PC-3 (cell line): ENCODE data around the gene CLDN9. TPM values are rescaled to one million over a fixed set of nuclear protein-coding genes. Genes with fewer than 3 reads are reported as not detected.

ENCODE experiments used
- ATAC-seq: fragments of 200-7000 bp; cut with Tn5 transposase; 2 replicates; pipeline ENCODE4 v1.9.1; 2020; ENCODE audit warnings: mild to moderate bottlenecking, moderate library complexity
- BruUV-seq: library from RNA; stranded (reverse); fragments of 400-500 nt; replicated peaks from 2 replicates; lab custom pipeline; 2021; lab: Mats Ljungman, UMichigan
- CTCF ChIA-PET: fragments of 300-600 bp; sonication (Branson Sonifier 250); formaldehyde crosslinking; loops from one replicate; lab custom pipeline; 2022; ENCODE audit warnings: antibody characterized with exemption; lab: Charles Lee
- POLR2A ChIA-PET: fragments of 300-600 bp; sonication (Branson Sonifier 250); formaldehyde crosslinking; loops from one replicate; lab custom pipeline; 2022; ENCODE audit warnings: antibody characterized with exemption; ENCODE audit not compliant: unreplicated experiment; lab: Charles Lee
- DNase-seq: peaks from one replicate; pipeline ENCODE4 v3.0.0-alpha.2; 2015
- H2AFZ ChIP-seq: fragments of 300-600 bp; sonication (generic); 2 replicates; pipeline ENCODE4 v1.6.0; 2016; ENCODE audit warnings: antibody characterized with exemption, low read length
- H3F3A ChIP-seq: fragments of 300-600 bp; sonication (generic); one replicate; pipeline ENCODE4 v1.6.0; 2017; ENCODE audit warnings: antibody characterized with exemption, low read length, control low read depth, mild to moderate bottlenecking; ENCODE audit not compliant: unreplicated experiment
- H3K27ac ChIP-seq: fragments of 300-600 bp; sonication (generic); 2 replicates; pipeline ENCODE4 v1.5.1; 2016; ENCODE audit warnings: mild to moderate bottlenecking, low read length
- H3K27me3 ChIP-seq: fragments of 300-600 bp; sonication (generic); 2 replicates; pipeline ENCODE4 v1.6.1; 2016; ENCODE audit warnings: low read length, mixed read lengths
- H3K36me3 ChIP-seq: fragments of 300-600 bp; sonication (generic); 2 replicates; pipeline ENCODE4 v1.6.1; 2016; ENCODE audit warnings: low read depth, mixed run types, low read length, mixed read lengths
- H3K4me1 ChIP-seq: fragments of 300-600 bp; sonication (generic); 2 replicates; pipeline ENCODE4 v1.5.1; 2016; ENCODE audit warnings: low read length; ENCODE audit not compliant: insufficient read depth
- H3K4me2 ChIP-seq: fragments of 300-600 bp; sonication (generic); 2 replicates; pipeline ENCODE4 v1.6.0; 2016; ENCODE audit warnings: low read length
- H3K4me3 ChIP-seq: fragments of 300-600 bp; sonication (generic); 2 replicates; pipeline ENCODE4 v1.5.1; 2016; ENCODE audit warnings: mild to moderate bottlenecking, low read length, mixed read lengths
- H3K79me2 ChIP-seq: fragments of 300-600 bp; sonication (generic); 2 replicates; pipeline ENCODE4 v1.6.1; 2017; ENCODE audit warnings: low read length, mixed read lengths
- H3K9ac ChIP-seq: fragments of 300-600 bp; sonication (generic); 2 replicates; pipeline ENCODE4 v1.6.0; 2016; ENCODE audit warnings: mild to moderate bottlenecking, low read length
- H3K9me2 ChIP-seq: fragments of 300-600 bp; sonication (generic); replicated peaks from 2 replicates; pipeline ENCODE4 v1.6.1; 2016; ENCODE audit warnings: mixed run types, low read length, mixed read lengths
- H3K9me3 ChIP-seq: fragments of 300-600 bp; sonication (generic); 2 replicates; pipeline ENCODE4 v1.6.1; 2016; ENCODE audit warnings: low read length, mixed read lengths
- H4K20me1 ChIP-seq: fragments of 300-600 bp; sonication (generic); 2 replicates; pipeline ENCODE4 v1.6.1; 2016; ENCODE audit warnings: low read length, mixed read lengths
- EZH2 ChIP-seq: fragments of 300-600 bp; sonication (generic); IDR thresholded peaks from one replicate; pipeline ENCODE4 v1.6.1; 2017; ENCODE audit warnings: antibody characterized with exemption, mild to moderate bottlenecking, low read length; ENCODE audit not compliant: unreplicated experiment
- EZH2phosphoT487 ChIP-seq: fragments of 300-600 bp; sonication (generic); IDR thresholded peaks from 2 replicates; pipeline ENCODE4 v1.6.1; 2018; ENCODE audit warnings: mild to moderate bottlenecking, antibody characterized with exemption, low read length, borderline replicate concordance
- intact Hi-C: fragments of 100-400 bp; cut with micrococcal nuclease; formaldehyde crosslinking; loops from 2 replicates; pipeline ENCODE4 v1.9.0; 2023
- total RNA-seq: library from RNA; depleted of rRNA; stranded (reverse); fragments of >200 nt; gene quantifications from 2 replicates; pipeline ENCODE4 v1.2.3, GENCODE V29; 2014
- TF ChIP-seq, protein P1 (sequence below): fragments of 300-600 bp; sonication (generic); conservative IDR thresholded peaks from 2 replicates; pipeline ENCODE4 v1.5.1; 2017; ENCODE audit warnings: antibody characterized with exemption, low read depth, mild to moderate bottlenecking, low read length

CLDN9 gene
- total RNA-seq, 1 experiment from 2014 or later, result 0.33 TPM

DNA sequence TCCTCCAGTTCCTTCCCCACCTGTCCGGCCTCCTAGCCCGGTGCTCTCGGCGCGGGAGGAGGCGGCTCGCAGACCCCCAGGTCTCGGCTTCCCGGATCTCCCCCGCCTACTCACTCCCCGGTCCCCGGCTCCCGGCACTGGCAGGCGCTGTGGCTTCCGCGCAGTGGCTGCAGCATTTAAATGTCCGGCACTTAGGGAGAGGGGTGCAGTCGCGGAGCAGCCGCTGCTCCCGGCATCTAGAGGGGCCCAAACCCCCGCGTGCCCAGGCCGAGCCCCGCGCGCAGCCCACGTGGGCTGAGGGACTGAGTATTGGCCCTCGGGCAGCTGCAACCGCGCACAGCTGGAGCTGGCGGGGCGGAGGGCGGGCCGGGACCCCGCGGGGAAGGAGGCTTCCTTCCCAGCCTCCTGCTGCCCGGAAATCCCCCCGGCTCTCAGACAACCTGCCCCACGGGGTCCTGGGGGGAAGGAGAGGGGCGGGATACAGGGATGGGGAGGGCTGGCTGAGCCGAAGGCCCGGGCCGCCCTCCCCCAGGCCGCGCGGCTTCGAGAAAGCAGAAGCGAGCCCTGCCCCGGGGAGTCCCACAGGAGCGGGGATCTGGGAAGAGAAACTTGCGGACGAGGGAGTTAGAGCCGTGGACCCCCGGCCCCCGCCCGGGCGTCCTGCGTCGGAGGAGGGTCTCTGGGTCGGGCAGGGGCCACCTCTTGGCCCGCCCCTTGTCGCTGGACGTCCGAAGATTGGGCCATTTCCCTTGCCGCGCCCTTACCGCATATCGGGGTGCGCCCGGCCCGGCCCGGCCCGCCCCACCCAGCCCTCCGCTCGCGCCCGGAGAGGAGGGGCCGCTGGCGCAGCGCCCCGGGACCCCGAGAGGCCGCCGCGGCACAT, 33.3 kb downstream of the CLDN9 start, which contains the start of gene MMP25:
Gene MMP25, plus strand, starts transcription at position 804 of the 883 bp plus-strand sequence. CDS start 357 bp downstream, outside the sequence.
- CTCF ChIA-PET, result interaction anchor here (0.6 kb wide), 1 partner anchor 13 kb away, joined by 3 read pairs; no protein-coding TSS in a partner anchor
- H3K79me2 ChIP-seq, result no peaks in the 10 kb centered on the region
- no peaks in the 10 kb centered on the region for H3K36me3 ChIP-seq
- intact Hi-C loops, result no loop called here
- H3K4me2 ChIP-seq, result peak within 1 kb of the TSS; percentile 98
- peak; percentile 51 for ATAC-seq
- peak within 1 kb of the TSS; percentile 74 for H3K4me3 ChIP-seq
- H3K9me3 ChIP-seq, result no peaks in the 10 kb centered on the region
- no peak for DNase-seq
- H3K27me3 ChIP-seq, result peaks cover 3% of the 10 kb centered on the region; the same call in 1 of the 2 replicates
- H3K4me1 ChIP-seq, result no peaks in the 10 kb centered on the region
- H3K9ac ChIP-seq, result no peak within 1 kb of the TSS
- BruUV-seq, result no TSS peak
- TF ChIP-seq, protein P1, sequence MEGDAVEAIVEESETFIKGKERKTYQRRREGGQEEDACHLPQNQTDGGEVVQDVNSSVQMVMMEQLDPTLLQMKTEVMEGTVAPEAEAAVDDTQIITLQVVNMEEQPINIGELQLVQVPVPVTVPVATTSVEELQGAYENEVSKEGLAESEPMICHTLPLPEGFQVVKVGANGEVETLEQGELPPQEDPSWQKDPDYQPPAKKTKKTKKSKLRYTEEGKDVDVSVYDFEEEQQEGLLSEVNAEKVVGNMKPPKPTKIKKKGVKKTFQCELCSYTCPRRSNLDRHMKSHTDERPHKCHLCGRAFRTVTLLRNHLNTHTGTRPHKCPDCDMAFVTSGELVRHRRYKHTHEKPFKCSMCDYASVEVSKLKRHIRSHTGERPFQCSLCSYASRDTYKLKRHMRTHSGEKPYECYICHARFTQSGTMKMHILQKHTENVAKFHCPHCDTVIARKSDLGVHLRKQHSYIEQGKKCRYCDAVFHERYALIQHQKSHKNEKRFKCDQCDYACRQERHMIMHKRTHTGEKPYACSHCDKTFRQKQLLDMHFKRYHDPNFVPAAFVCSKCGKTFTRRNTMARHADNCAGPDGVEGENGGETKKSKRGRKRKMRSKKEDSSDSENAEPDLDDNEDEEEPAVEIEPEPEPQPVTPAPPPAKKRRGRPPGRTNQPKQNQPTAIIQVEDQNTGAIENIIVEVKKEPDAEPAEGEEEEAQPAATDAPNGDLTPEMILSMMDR, result no peak
- no peak for TF ChIP-seq EZH2phosphoT487
- no peak for TF ChIP-seq EZH2
- H2AFZ ChIP-seq, result peak within 1 kb of the TSS; percentile 92
- no peaks in the 10 kb centered on the region for H4K20me1 ChIP-seq
- POLR2A ChIA-PET, result no interaction called here
- no peaks in the 10 kb centered on the region for H3F3A ChIP-seq
- no peak within 1 kb of the TSS for H3K27ac ChIP-seq
- no peaks in the 10 kb centered on the region for H3K9me2 ChIP-seq

DNA sequence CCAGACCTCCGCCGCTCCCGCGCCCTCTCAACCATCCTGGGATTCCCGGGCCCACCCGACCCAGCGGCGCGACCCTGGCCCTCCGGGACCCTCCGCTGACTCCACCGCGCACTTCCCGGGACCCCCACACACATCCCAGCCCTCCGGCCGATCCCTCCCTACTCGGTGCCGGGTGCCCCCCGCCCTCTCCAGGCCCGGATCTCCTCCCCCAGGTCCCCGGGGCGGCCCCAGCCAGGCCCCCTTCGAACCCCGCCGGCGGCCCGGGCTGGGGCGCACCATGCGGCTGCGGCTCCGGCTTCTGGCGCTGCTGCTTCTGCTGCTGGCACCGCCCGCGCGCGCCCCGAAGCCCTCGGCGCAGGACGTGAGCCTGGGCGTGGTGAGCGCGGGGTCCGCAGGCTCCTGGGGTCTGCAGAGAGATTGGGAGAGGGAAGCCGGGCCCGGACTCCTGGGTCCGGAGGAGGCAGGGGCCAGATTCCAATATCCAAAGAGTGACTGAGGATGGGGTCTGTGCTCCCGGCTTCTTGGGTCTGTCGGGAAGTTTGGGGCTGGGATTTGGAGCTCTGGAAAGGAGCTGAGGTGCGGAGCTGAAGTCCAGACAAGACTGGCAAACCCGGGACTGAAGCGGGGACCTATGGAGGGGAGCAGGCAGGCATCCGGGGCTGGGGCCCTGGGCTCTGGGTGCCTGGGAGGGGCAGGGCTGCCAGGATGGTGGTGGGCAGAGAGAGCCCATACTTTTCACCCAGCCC, 34.1 kb downstream of the CLDN9 start:
- ATAC-seq, result no peak
- DNase-seq, result no peak
- BruUV-seq, result no TSS peak
- ChIA-PET POLR2A (no interaction called here), CTCF (interaction anchor here (1.0 kb wide), 1 partner anchor 15 kb away, joined by 3 read pairs; no protein-coding TSS in a partner anchor)
- H3K9ac ChIP-seq, result no peak overlapping the region
- no peaks in the 10 kb centered on the region for H3F3A ChIP-seq
- H4K20me1 ChIP-seq, result no peaks in the 10 kb centered on the region
- intact Hi-C loops, result no loop called here
- H3K27ac ChIP-seq, result no peak overlapping the region
- no peaks in the 10 kb centered on the region for H3K9me2 ChIP-seq
- no peak for TF ChIP-seq EZH2
- TF ChIP-seq, protein P1, result no peak
- TF ChIP-seq EZH2phosphoT487, result no peak
- H3K9me3 ChIP-seq, result no peaks in the 10 kb centered on the region
- H3K4me1 ChIP-seq, result no peaks in the 10 kb centered on the region
- H3K36me3 ChIP-seq, result no peaks in the 10 kb centered on the region
- H3K27me3 ChIP-seq, result peaks cover 3% of the 10 kb centered on the region; the same call in 1 of the 2 replicates
- H3K4me2 ChIP-seq, result peak overlapping the region; percentile 98; the same call in 1 of the 2 replicates
- peak overlapping the region; percentile 74; the same call in 1 of the 2 replicates for H3K4me3 ChIP-seq
- H2AFZ ChIP-seq, result no peak overlapping the region
- no peaks in the 10 kb centered on the region for H3K79me2 ChIP-seq
